Peyer's patch (tissue), 4 donors: Measurements from ENCODE around the gene EDEM2. TPM values are rescaled to one million over a fixed set of nuclear protein-coding genes. Genes with fewer than 3 reads are reported as not detected.
"Not testable (repeated sequence)": the region's sequence is repeated elsewhere in the genome, so short reads cannot be mapped to it uniquely, and the experiment has no call there.

Experiments
- DNase-seq, 3 donors: peaks; one replicate each; pipeline ENCODE4 v3.0.0-alpha.2; 2017 to 2019
- H3K27ac ChIP-seq, 4 donors: fragments of 200-600 bp; sonication (generic); one replicate each; pipeline ENCODE4 v1.5.1; 2016 to 2019
- H3K27me3 ChIP-seq, 2 donors: fragments of 200-600 bp; sonication (generic); one replicate each; pipeline ENCODE4 v1.5.1; 2019
- H3K36me3 ChIP-seq, 3 donors: fragments of 200-600 bp; sonication (generic); one replicate each; pipeline ENCODE4 v1.5.1; 2016 to 2019
- H3K4me1 ChIP-seq, 4 donors: fragments of 200-600 bp; sonication (generic); one replicate each; pipeline ENCODE4 v1.5.1; 2016 to 2019
- H3K4me3 ChIP-seq, 4 donors: fragments of 200-600 bp; sonication (generic); 1 replicate in 3 of 4; 2 replicates in 1 of 4; pipeline ENCODE4 v1.5.1; 2016 to 2019; ENCODE audit warnings: mild to moderate bottlenecking in 1 of 4
- H3K9me3 ChIP-seq, 4 donors: fragments of 200-600 bp; sonication (generic); one replicate each; pipeline ENCODE4 v1.5.1; 2016 to 2019; ENCODE audit warnings: mild to moderate bottlenecking in 1 of 4
- POLR2A ChIP-seq, 2 donors: fragments of 450-650 bp; IDR thresholded peaks; one replicate each; pipeline ENCODE4 v1.5.1; 2017; ENCODE audit warnings: antibody characterized with exemption in 2 of 2, mild to moderate bottlenecking in 2 of 2, moderate library complexity in 2 of 2
- total RNA-seq, 4 donors: library from RNA; depleted of rRNA; stranded (reverse); fragments of >200 nt; gene quantifications; one replicate each; pipeline ENCODE4 v1.1.0, GENCODE V29; 2016
- TF ChIP-seq, protein P1 (sequence below), 6 experiments: fragments of 450-650 bp in 4 of 6; fragments of 200-600 bp in 2 of 6; sonication (generic) in 1 of 6; IDR thresholded peaks; one replicate each; pipeline ENCODE4 v1.5.1; 2017 to 2019; ENCODE audit warnings: antibody characterized with exemption in 6 of 6, mild to moderate bottlenecking in 3 of 6, moderate library complexity in 1 of 6

The EDEM2 gene
- total RNA-seq, 4 donors from 2014 or later, result 18.2 to 38.3 (median 33.8) TPM

DNA sequence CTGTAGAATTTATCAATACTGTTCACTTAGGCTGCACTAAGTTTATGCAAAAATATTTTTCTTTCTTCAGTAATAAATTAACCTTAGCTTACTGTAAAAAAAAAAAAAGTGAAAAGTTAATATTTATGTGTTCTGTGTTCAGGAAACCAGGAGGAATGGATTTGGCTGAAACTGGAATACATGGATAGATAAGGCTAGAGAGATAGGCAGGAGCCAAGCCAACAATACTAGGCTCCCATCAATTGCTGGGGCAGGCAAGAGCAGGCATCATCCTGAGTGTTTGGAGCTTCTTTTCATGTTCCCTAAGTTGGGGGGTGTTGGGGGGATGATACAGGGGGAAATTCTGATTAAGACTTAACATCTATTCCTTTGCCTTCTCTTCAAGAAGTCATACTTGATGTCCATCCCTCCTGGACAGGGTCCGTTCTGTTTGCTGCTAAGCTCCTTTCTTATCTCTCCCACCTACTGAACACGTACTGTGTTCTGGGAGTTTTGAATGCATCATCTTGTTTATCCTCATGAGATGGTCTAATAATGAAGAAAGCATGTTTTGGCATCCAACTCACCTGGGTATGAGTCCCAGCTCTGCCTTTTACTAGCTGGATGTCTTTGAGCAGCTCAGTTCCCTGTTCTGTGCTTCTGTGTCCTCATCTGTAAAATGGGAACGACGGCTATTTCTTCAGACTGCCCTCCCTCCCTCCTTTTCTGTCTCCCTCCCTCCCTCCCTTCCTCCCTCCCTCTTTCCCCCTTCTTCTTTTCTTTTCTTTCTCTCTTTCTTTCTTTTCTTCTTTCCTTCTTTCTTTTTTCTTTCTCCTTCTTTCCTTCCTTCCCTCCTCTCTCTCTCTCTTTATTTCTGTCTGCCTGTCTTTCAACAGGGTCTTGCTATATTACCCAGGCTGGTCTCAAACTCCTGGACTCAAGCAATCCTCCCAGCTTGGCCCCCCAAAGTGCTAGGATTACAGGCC is 18.4 kb upstream of the EDEM2 start:
- TF ChIP-seq, protein P1, sequence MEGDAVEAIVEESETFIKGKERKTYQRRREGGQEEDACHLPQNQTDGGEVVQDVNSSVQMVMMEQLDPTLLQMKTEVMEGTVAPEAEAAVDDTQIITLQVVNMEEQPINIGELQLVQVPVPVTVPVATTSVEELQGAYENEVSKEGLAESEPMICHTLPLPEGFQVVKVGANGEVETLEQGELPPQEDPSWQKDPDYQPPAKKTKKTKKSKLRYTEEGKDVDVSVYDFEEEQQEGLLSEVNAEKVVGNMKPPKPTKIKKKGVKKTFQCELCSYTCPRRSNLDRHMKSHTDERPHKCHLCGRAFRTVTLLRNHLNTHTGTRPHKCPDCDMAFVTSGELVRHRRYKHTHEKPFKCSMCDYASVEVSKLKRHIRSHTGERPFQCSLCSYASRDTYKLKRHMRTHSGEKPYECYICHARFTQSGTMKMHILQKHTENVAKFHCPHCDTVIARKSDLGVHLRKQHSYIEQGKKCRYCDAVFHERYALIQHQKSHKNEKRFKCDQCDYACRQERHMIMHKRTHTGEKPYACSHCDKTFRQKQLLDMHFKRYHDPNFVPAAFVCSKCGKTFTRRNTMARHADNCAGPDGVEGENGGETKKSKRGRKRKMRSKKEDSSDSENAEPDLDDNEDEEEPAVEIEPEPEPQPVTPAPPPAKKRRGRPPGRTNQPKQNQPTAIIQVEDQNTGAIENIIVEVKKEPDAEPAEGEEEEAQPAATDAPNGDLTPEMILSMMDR (IDR thresholded peaks at IDR 0.05), result no peak
- TF ChIP-seq POLR2A (IDR thresholded peaks at IDR 0.05), result no peak
- H3K27me3 ChIP-seq, result no peaks in the 10 kb centered on the region
- no peaks in the 10 kb centered on the region for H3K9me3 ChIP-seq
- H3K27ac ChIP-seq, result peak overlapping the region in 1 of 4 donors; percentile 26
- H3K4me1 ChIP-seq, result no peaks in the 10 kb centered on the region
- no peak for DNase-seq
- H3K4me3 ChIP-seq, result no peak overlapping the region
- H3K36me3 ChIP-seq, result no peaks in the 10 kb centered on the region

DNA sequence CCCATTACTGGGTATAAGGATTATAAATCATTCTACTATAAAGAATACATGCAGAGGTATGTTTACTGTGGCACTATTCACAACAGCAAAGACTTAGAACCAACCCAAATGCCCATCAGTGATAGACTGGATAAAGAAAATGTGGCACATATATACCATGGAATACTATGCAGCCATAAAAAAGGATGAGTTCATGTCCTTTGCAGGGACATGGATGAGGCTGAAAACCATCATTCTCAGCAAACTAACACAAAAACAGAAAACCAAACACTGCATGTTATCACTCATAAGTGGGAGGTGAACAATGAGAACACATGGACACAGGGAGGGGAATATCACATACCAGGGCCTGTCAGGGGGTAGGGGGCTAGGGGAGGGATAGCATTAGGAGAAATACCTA is 17.4 kb upstream of the EDEM2 start:
- not testable (repeated sequence) for H3K4me3 ChIP-seq, H3K27me3 ChIP-seq, H3K4me1 ChIP-seq, H3K9me3 ChIP-seq, DNase-seq, H3K36me3 ChIP-seq, H3K27ac ChIP-seq

DNA sequence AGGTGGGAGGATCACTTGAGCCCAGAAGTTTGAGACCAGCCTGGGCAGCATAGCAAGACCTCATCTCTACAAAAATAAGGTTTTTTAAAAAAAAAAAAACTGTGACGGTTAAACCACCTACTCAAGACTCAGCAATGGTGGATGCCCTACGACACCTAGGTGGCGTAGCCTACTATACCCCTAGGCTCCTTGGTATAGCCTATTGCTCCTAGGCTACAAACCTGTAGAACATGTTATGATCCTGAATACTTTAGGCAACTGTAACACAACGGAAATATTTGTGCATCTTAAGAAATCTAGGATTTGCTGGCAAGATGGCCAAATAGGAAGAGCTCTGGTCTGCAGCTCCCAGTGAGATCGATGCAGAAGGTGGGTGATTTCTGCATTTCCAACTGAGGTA is 13.2 kb upstream of the EDEM2 start:
- H3K27me3 ChIP-seq, H3K27ac ChIP-seq, DNase-seq, H3K9me3 ChIP-seq, H3K36me3 ChIP-seq, H3K4me1 ChIP-seq, H3K4me3 ChIP-seq: not testable (repeated sequence)

DNA sequence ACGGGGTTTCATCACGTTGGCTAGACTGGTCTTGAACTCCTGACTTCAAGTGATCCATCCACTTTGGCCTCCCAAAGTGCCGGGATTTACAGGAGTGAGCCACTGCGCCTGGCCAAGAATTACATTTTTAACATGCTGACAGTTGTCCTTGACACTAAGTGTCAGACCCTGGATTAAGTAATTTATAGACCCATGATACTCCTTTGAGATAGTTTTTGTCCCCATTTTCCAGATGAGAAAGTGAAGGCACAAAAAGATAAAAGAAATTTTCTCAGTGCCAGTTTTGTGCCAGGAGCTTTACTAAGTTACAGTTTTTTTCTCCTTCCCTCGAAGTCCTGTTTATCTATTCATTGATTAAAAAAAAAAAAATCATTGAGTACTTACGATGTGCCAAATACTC is 9.8 kb upstream of the EDEM2 start:
- Histone ChIP-seq H3K36me3 (no peaks in the 10 kb centered on the region), H3K4me3 (no peak overlapping the region), H3K27me3 (no peaks in the 10 kb centered on the region), H3K27ac (no peak overlapping the region), H3K4me1 (no peaks in the 10 kb centered on the region), H3K9me3 (no peaks in the 10 kb centered on the region)
- DNase-seq, result no peak
- TF ChIP-seq POLR2A (IDR thresholded peaks at IDR 0.05), result no peak
- TF ChIP-seq, protein P1 (IDR thresholded peaks at IDR 0.05), result no peak

DNA sequence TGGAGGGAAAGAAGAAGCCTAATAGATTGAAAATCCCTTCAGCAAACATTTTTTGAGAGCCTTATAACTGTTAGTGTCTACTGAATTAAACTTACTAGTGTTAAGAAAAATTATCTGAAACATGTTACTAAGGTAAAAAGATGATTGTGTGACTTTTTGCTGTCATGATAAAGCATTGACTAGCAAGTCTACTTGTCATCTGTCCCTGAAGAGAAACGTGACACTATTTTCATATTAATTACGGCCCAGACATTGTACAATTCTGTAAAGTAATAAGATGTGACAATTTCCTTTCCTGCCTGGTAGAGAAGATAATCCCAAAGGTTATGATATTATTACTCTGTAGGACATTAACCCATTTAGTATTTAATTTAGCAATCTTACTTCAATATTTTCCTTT is 8.8 kb upstream of the EDEM2 start:
- H3K27ac ChIP-seq, result no peak overlapping the region
- no peak for DNase-seq
- TF ChIP-seq POLR2A (IDR thresholded peaks at IDR 0.05), result no peak
- TF ChIP-seq, protein P1 (IDR thresholded peaks at IDR 0.05), result no peak
- H3K4me1 ChIP-seq, result no peaks in the 10 kb centered on the region
- no peak overlapping the region for H3K4me3 ChIP-seq
- no peaks in the 10 kb centered on the region for H3K9me3 ChIP-seq
- no peaks in the 10 kb centered on the region for H3K36me3 ChIP-seq
- no peaks in the 10 kb centered on the region for H3K27me3 ChIP-seq

DNA sequence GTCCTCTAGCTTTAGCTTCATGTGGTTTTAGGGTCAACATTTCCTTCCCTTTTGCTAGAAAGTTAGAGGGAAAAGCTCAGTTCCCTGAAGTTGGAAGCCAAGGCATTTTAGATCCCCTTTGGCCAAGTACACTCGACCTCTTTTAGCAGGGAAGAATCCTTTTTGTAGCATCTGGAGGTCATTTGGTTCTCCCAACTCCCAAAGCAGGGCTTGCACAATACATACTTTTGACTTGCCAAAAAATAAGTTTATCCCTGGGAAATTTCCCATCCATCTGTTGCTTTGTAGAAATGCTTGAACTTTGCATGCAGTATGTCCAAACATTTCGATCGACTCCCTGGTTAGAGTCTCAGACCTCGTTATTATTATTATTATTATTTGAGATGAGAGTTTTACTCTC is 4.6 kb upstream of the EDEM2 start:
- TF ChIP-seq, protein P1 (IDR thresholded peaks at IDR 0.05), result no peak
- TF ChIP-seq POLR2A (IDR thresholded peaks at IDR 0.05), result no peak
- no peak overlapping the region for H3K4me3 ChIP-seq
- no peaks in the 10 kb centered on the region for H3K36me3 ChIP-seq
- no peaks in the 10 kb centered on the region for H3K9me3 ChIP-seq
- no peak for DNase-seq
- H3K27me3 ChIP-seq, result no peaks in the 10 kb centered on the region
- H3K4me1 ChIP-seq, result peaks cover 0 to 7% (median 3%) of the 10 kb centered on the region in 4 donors
- peak overlapping the region in 1 of 4 donors; percentile 39 for H3K27ac ChIP-seq
